HL-60 (cell line): ENCODE data around the gene CHL1.

Experiments used
- CTCF ChIP-seq: IDR thresholded peaks from one replicate; pipeline ENCODE4 v1.5.1; 2011; ENCODE audit warnings: low read length, control low read depth, inconsistent platforms; ENCODE audit not compliant: insufficient read depth
- GABPA ChIP-seq: IDR thresholded peaks from 2 replicates; pipeline ENCODE4 v1.6.1; 2012; ENCODE audit warnings: low read depth
- POLR2AphosphoS5 ChIP-seq: IDR thresholded peaks from 2 replicates; pipeline ENCODE4 v1.6.1; 2012; ENCODE audit warnings: low read depth
- REST ChIP-seq: IDR thresholded peaks from 2 replicates; pipeline ENCODE4 v1.6.1; 2012; ENCODE audit warnings: low read depth; ENCODE audit not compliant: insufficient replicate concordance
- SPI1 ChIP-seq: IDR thresholded peaks from 2 replicates; pipeline ENCODE4 v1.6.1; 2012; ENCODE audit warnings: low read depth, mild to moderate bottlenecking, borderline replicate concordance

- TF ChIP-seq CTCF (no peak), SPI1 (no peak), POLR2AphosphoS5 (no peak), GABPA (no peak), REST (no peak)
These were observed 21.4 kb downstream of the CHL1 start for GRCh38 chr3:217948-218347.
